Activated naive CD4-positive, alpha-beta T cell treated with anti-CD3 and anti-CD28 coated beads for 36 hours (primary cell): Measurements from ENCODE around the gene MBD6. TPM values are rescaled to one million over a fixed set of nuclear protein-coding genes. Genes with fewer than 3 reads are reported as not detected.

Experiments
- CTCF ChIA-PET: fragments of 350-600 bp; sonication (Branson Sonifier 250); formaldehyde crosslinking; loops from one replicate; lab custom pipeline; 2021; ENCODE audit warnings: antibody characterized with exemption; lab: Charles Lee
- DNase-seq: peaks from one replicate; pipeline ENCODE4 v3.0.0-alpha.2; 2020
- H3K27ac Mint-ChIP-seq: one replicate; pipeline ENCODE4 v1.8.0; 2021; ENCODE audit warnings: mild to moderate bottlenecking, mixed read lengths
- H3K27me3 Mint-ChIP-seq: one replicate; pipeline ENCODE4 v1.8.0; 2021; ENCODE audit warnings: low read depth, mixed read lengths
- H3K36me3 Mint-ChIP-seq: one replicate; pipeline ENCODE4 v1.8.0; 2021; ENCODE audit warnings: low read depth, mixed read lengths
- H3K4me1 Mint-ChIP-seq: one replicate; pipeline ENCODE4 v1.8.0; 2021; ENCODE audit warnings: low read depth, mixed read lengths
- H3K4me3 Mint-ChIP-seq: one replicate; pipeline ENCODE4 v1.8.0; 2021; ENCODE audit warnings: mild to moderate bottlenecking, moderate library complexity, mixed read lengths
- H3K9me3 Mint-ChIP-seq: one replicate; pipeline ENCODE4 v1.8.0; 2021; ENCODE audit warnings: mixed read lengths
- intact Hi-C: fragments of 100-400 bp; cut with micrococcal nuclease; formaldehyde crosslinking; loops from one replicate; pipeline ENCODE4 v1.15.1; 2023
- microRNA-seq: library from miRNA; unstranded; fragments of <30 nt; microRNA quantifications from one replicate; pipeline ENCODE4 v1.2.0, GENCODE V29; 2022; ENCODE audit warnings: borderline microRNAs expressed, borderline replicate concordance
- total RNA-seq, 2 experiments: library from RNA; stranded (reverse); gene quantifications; one replicate each; pipeline ENCODE4 v1.2.3, GENCODE V29; 2021

Gene MBD6
- total RNA-seq, 2 experiments from 2014 or later, result 43.5 to 45.5 TPM

- CTCF ChIA-PET, result interaction anchor here (1.2 kb wide), 1 partner anchor 42 kb away, joined by 3 read pairs; no protein-coding TSS in a partner anchor
These were observed 55.5 kb downstream of the MBD6 start for GRCh38 chr12:57577981-57578758.

GRCh38 chr12:57579011-57579410 lies 56.4 kb downstream of the MBD6 start:
- Mint-ChIP-seq H3K27ac (no peak overlapping the region), H3K4me3 (no peak overlapping the region), H3K36me3 (no peaks in the 10 kb centered on the region), H3K4me1 (no peaks in the 10 kb centered on the region), H3K9me3 (no peaks in the 10 kb centered on the region), H3K27me3 (peaks cover 3% of the 10 kb centered on the region)
- CTCF ChIA-PET, result no interaction called here
- intact Hi-C loops, result no loop called here
- DNase-seq, result no peak

More at GRCh38 chr12:57577981-57578758, 55.5 kb downstream of the MBD6 start:
- Mint-ChIP-seq H3K27me3 (peaks cover 2% of the 10 kb centered on the region), H3K36me3 (no peaks in the 10 kb centered on the region), H3K4me1 (no peaks in the 10 kb centered on the region), H3K9me3 (no peaks in the 10 kb centered on the region), H3K27ac (no peak overlapping the region), H3K4me3 (no peak overlapping the region)
- DNase-seq, result no peak
- intact Hi-C loops, result no loop called here

Small RNAs within 50 kb of the gene (microRNA-seq; reads per million reads assigned to microRNA genes)
- gene MIR616 (4.4 reads per million), gene MIR6758 (not detected)

Other genes starting within 250 kb of the MBD6 start
- gene R3HDM2, start 91.8 kb upstream of the MBD6 start, total RNA-seq, result 10 to 100 TPM; 42.2 to 44.8 TPM
- gene INHBC, start 88.0 kb upstream of the MBD6 start, total RNA-seq, result not detected
- 1 to 10 TPM in 1 of 2 experiments, under 1 TPM in 1; 0.81 to 1.0 TPM for gene INHBE, start 67.5 kb upstream of the MBD6 start, total RNA-seq
- gene GLI1, start 63.0 kb upstream of the MBD6 start, total RNA-seq, result not detected
- 10 to 100 TPM; 95.9 to 97.9 TPM for gene ARHGAP9, start 43.0 kb upstream of the MBD6 start, total RNA-seq
- gene MARS1, start 34.8 kb upstream of the MBD6 start, total RNA-seq, result 100 to 1,000 TPM; 481 to 489 TPM
- 10 to 100 TPM; 44.6 to 45.6 TPM for gene DDIT3, start 2.3 kb upstream of the MBD6 start, total RNA-seq
- 10 to 100 TPM; 65.1 to 71.7 TPM for gene DCTN2, start 24.4 kb downstream of the MBD6 start, total RNA-seq
- under 1 TPM; 0.60 to 0.86 TPM for gene KIF5A, start 27.2 kb downstream of the MBD6 start, total RNA-seq
- gene PIP4K2C, start 68.4 kb downstream of the MBD6 start, total RNA-seq, result 10 to 100 TPM; 11.8 to 12.7 TPM
- gene DTX3, start 82.0 kb downstream of the MBD6 start, total RNA-seq, result 10 to 100 TPM; 15.8 to 16.2 TPM
- 1 to 10 TPM; 1.4 to 1.5 TPM for gene ARHGEF25, start 88.6 kb downstream of the MBD6 start, total RNA-seq
- 1 to 10 TPM; 1.4 to 1.8 TPM for gene B4GALNT1, start 110.4 kb downstream of the MBD6 start, total RNA-seq
- gene OS9, start 171.3 kb downstream of the MBD6 start, total RNA-seq, result 10 to 100 TPM; 60.7 to 60.9 TPM
- 10 to 100 TPM; 26.7 to 28.0 TPM for gene AGAP2, start 215.9 kb downstream of the MBD6 start, total RNA-seq
- gene TSPAN31, start 222.2 kb downstream of the MBD6 start, total RNA-seq, result 1 to 10 TPM; 6.4 to 7.7 TPM
- 100 to 1,000 TPM; 194 to 202 TPM for gene CDK4, start 229.5 kb downstream of the MBD6 start, total RNA-seq
- 10 to 100 TPM; 10.4 to 10.8 TPM for gene MARCHF9, start 232.3 kb downstream of the MBD6 start, total RNA-seq
- 1 to 10 TPM; 5.4 to 6.1 TPM for gene CYP27B1, start 244.3 kb downstream of the MBD6 start, total RNA-seq
- 10 to 100 TPM; 17.3 to 20.4 TPM for gene METTL1, start 249.3 kb downstream of the MBD6 start, total RNA-seq
- 1 to 10 TPM; 3.6 to 4.6 TPM for gene EEF1AKMT3, start 249.8 kb downstream of the MBD6 start, total RNA-seq